Panc1 (cell line): ENCODE results near the gene CACNA1D. TPM values are rescaled to one million over a fixed set of nuclear protein-coding genes. Genes with fewer than 3 reads are reported as not detected.

Experiments used
- ATAC-seq: fragments of 200-7000 bp; cut with Tn5 transposase; 2 replicates; pipeline ENCODE4 v1.9.1; 2020; ENCODE audit warnings: mild to moderate bottlenecking, moderate library complexity
- BruUV-seq: library from RNA; stranded (reverse); fragments of 400-500 nt; replicated peaks from 2 replicates; lab custom pipeline; 2021; lab: Mats Ljungman, UMichigan
- CTCF ChIA-PET: fragments of 300-600 bp; sonication (Branson Sonifier 250); formaldehyde crosslinking; loops from one replicate; lab custom pipeline; 2022; ENCODE audit warnings: antibody characterized with exemption; lab: Charles Lee
- POLR2A ChIA-PET: fragments of 300-600 bp; sonication (Branson Sonifier 250); formaldehyde crosslinking; loops from one replicate; lab custom pipeline; 2022; ENCODE audit warnings: antibody characterized with exemption; lab: Charles Lee
- DNase-seq: peaks from one replicate; pipeline ENCODE4 v3.0.0-alpha.2; 2010; ENCODE audit warnings: low read depth, low spot score
- H3K27ac ChIP-seq: 2 replicates; pipeline ENCODE4 v1.5.1; 2011; ENCODE audit warnings: mild to moderate bottlenecking, low read length, inconsistent platforms
- H3K27me3 ChIP-seq: fragments of 200-500 bp; sonication (Bioruptor generic); 2 replicates; pipeline ENCODE4 v1.6.0; 2014; ENCODE audit warnings: low read length, inconsistent platforms; ENCODE audit not compliant: control insufficient read depth, insufficient read depth
- H3K36me3 ChIP-seq: fragments of 200-500 bp; sonication (Bioruptor generic); 2 replicates; pipeline ENCODE4 v1.5.1; 2014; ENCODE audit warnings: inconsistent platforms, mild to moderate bottlenecking, low read length, moderate library complexity; ENCODE audit not compliant: control insufficient read depth, insufficient read depth
- H3K4me1 ChIP-seq: 2 replicates; pipeline ENCODE4 v1.5.1; 2011; ENCODE audit warnings: inconsistent platforms, mild to moderate bottlenecking, low read length, moderate library complexity; ENCODE audit not compliant: control insufficient read depth, insufficient read depth
- H3K4me3 ChIP-seq, 2 experiments: 2 replicates each; pipeline ENCODE4 v1.5.1; 2011 to 2012; ENCODE audit warnings: low read depth in 2 of 2, low read length in 2 of 2, mild to moderate bottlenecking in 2 of 2, inconsistent platforms in 1 of 2, moderate library complexity in 1 of 2
- H3K9me3 ChIP-seq: fragments of 200-500 bp; sonication (Bioruptor generic); 2 replicates; pipeline ENCODE4 v1.5.1; 2014; ENCODE audit warnings: low read depth, mild to moderate bottlenecking, inconsistent platforms, low read length, moderate library complexity; ENCODE audit not compliant: control insufficient read depth, insufficient read depth
- POLR2AphosphoS5 ChIP-seq: IDR thresholded peaks from 2 replicates; pipeline ENCODE4 v1.6.1; 2012; ENCODE audit warnings: mild to moderate bottlenecking, low read depth, low read length, moderate library complexity
- REST ChIP-seq, 2 experiments: IDR thresholded peaks; 2 replicates each; pipeline ENCODE4 v1.6.1; 2011 to 2012; ENCODE audit warnings: low read depth in 2 of 2, control low read depth in 1 of 2, low read length in 1 of 2, mild to moderate bottlenecking in 1 of 2, moderate library complexity in 1 of 2; ENCODE audit not compliant: insufficient read depth in 1 of 2
- SIN3A ChIP-seq: IDR thresholded peaks from 2 replicates; pipeline ENCODE4 v1.6.1; 2012; ENCODE audit warnings: low read depth, mild to moderate bottlenecking, low read length, moderate library complexity, borderline replicate concordance; ENCODE audit not compliant: insufficient read depth
- TCF7L2 ChIP-seq: IDR thresholded peaks from 2 replicates; pipeline ENCODE4 v1.6.1; 2011; ENCODE audit warnings: mild to moderate bottlenecking, low read depth, low read length, inconsistent platforms
- in situ Hi-C: cut with HindIII; loops from 2 replicates; pipeline ENCODE4 v1.10.0; 2016; ENCODE audit warnings: low sequenced_read_pairs, low pct_unique_long_range_greater_than_20kb
- intact Hi-C: fragments of 100-400 bp; cut with micrococcal nuclease; formaldehyde crosslinking; loops from one replicate; pipeline ENCODE4 v1.10.0; 2022; ENCODE audit not compliant: unreplicated experiment
- total RNA-seq: library from RNA; stranded (reverse); gene quantifications from one replicate; pipeline ENCODE4 v1.2.1, GENCODE V29; 2021; ENCODE audit not compliant: unreplicated experiment
- TF ChIP-seq, protein P1 (sequence below): fragments of 450-650 bp; IDR thresholded peaks from 2 replicates; pipeline ENCODE4 v1.5.1; 2017; ENCODE audit warnings: mild to moderate bottlenecking

Gene CACNA1D
- total RNA-seq, 1 experiment from 2014 or later = 23.0 TPM

GRCh38 chr3:53489787-53490458, 4.5 kb upstream of the CACNA1D start:
- BruUV-seq = no TSS peak
- intact Hi-C loops (loop anchor here (5.0 kb wide), 1 partner anchor 113 kb away; no protein-coding TSS in a partner anchor), in situ Hi-C loops (no loop called here)
- POLR2A ChIA-PET = no interaction called here
- H3K27ac ChIP-seq = no peak overlapping the region
- TF ChIP-seq TCF7L2 (no peak), REST (IDR thresholded peaks at IDR 0.05; ENCODE audit: insufficient read depth in 1 of 2, low read depth in 2 of 2, low read length in 1 of 2) (no peak), POLR2AphosphoS5 (no peak), SIN3A (no peak)
- TF ChIP-seq, protein P1, sequence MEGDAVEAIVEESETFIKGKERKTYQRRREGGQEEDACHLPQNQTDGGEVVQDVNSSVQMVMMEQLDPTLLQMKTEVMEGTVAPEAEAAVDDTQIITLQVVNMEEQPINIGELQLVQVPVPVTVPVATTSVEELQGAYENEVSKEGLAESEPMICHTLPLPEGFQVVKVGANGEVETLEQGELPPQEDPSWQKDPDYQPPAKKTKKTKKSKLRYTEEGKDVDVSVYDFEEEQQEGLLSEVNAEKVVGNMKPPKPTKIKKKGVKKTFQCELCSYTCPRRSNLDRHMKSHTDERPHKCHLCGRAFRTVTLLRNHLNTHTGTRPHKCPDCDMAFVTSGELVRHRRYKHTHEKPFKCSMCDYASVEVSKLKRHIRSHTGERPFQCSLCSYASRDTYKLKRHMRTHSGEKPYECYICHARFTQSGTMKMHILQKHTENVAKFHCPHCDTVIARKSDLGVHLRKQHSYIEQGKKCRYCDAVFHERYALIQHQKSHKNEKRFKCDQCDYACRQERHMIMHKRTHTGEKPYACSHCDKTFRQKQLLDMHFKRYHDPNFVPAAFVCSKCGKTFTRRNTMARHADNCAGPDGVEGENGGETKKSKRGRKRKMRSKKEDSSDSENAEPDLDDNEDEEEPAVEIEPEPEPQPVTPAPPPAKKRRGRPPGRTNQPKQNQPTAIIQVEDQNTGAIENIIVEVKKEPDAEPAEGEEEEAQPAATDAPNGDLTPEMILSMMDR = no peak
- CTCF ChIA-PET = no interaction called here
- no peaks in the 10 kb centered on the region for H3K9me3 ChIP-seq
- H3K4me3 ChIP-seq = no peak overlapping the region
- peaks cover 13% of the 10 kb centered on the region; the same call in 1 of the 2 replicates for H3K4me1 ChIP-seq
- ATAC-seq (no peak), DNase-seq (no peak)
- no peaks in the 10 kb centered on the region for H3K27me3 ChIP-seq
- H3K36me3 ChIP-seq = no peaks in the 10 kb centered on the region

DNA sequence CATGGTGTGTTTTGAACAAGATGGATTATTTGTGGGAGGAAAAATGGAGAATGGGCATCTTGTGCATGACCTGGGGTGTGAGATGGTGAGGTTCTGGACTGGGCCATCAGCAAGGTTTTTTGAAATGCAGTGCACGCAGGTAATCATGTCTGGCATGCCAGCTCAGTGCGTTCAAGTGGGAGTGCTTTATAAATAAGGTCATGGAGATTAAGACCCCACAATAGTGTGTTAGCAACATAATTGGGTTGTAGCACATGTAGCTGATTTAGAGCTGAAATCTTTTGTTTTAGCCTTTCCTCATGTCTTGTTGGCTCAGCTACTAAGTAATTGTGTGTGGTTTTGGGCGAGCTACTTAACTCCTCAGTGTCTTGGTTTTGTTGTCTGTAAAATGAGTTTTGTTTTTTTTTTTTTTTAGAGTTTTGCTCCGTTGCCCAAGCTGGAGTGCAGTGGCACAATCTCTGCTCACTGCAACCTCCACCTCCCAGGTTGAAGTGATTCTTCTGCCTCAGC, 3.9 kb upstream of the CACNA1D start:
- BruUV-seq = no TSS peak
- Histone ChIP-seq H3K36me3 (no peaks in the 10 kb centered on the region), H3K27me3 (no peaks in the 10 kb centered on the region), H3K4me1 (peaks cover 11% of the 10 kb centered on the region; the same call in 1 of the 2 replicates), H3K27ac (no peak overlapping the region), H3K9me3 (no peaks in the 10 kb centered on the region), H3K4me3 (no peak overlapping the region)
- intact Hi-C loops = no loop called here
- ChIA-PET CTCF (no interaction called here), POLR2A (no interaction called here)
- ATAC-seq = no peak
- in situ Hi-C loops = no loop called here
- no peak for DNase-seq
- TF ChIP-seq TCF7L2 = no peak
- no peak for TF ChIP-seq REST (IDR thresholded peaks at IDR 0.05; ENCODE audit: insufficient read depth in 1 of 2, low read depth in 2 of 2, low read length in 1 of 2)
- no peak for TF ChIP-seq SIN3A
- TF ChIP-seq POLR2AphosphoS5 = no peak
